RCC 7860 (cell line): ENCODE data around the gene KIAA0513.
"Not testable (repeated sequence)": the region's sequence is repeated elsewhere in the genome, so short reads cannot be mapped to it uniquely, and the experiment has no call there.

Source experiments
- DNase-seq: peaks from one replicate; pipeline ENCODE4 v3.0.0-alpha.2; 2015; ENCODE audit warnings: low spot score
- FAIRE-seq: peaks from 2 replicates; lab custom pipeline; 2012; peaks lifted over from hg19 to GRCh38; lab: Jason Lieb, UNC

The KIAA0513 gene

GRCh38 chr16:85028685-85029407 is 1.3 kb downstream of the KIAA0513 start:
- DNase-seq (no peak), FAIRE-seq (no peak)

- FAIRE-seq (no peak), DNase-seq (no peak)
Observed at GRCh38 chr16:85029408-85029784, 1.8 kb downstream of the KIAA0513 start.

- DNase-seq (no peak), FAIRE-seq (no peak)
Observed at GRCh38 chr16:85029981-85030401, 2.4 kb downstream of the KIAA0513 start.

DNA sequence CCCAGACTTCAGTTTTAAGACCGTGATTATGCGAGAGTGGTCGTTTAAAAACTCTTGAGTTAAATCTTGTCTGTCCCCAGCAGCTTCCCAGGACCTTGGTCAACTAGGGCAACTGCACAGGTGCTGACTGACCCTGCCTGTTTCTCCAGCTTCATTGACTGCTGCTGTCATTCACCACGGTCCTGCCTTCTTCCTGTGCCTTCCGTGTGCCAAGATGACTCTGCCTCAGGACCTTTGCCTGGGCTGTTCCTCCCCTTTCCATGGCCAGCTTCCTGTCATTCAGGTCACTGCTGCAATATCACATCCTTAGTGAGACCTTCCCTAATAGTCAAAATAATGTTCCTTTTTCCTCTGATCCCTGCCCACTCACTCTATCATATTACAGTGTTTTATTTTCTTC is 3.9 kb downstream of the KIAA0513 start:
- no peak for DNase-seq

GRCh38 chr16:85032187-85032586 is 4.6 kb downstream of the KIAA0513 start:
- DNase-seq, FAIRE-seq: not testable (repeated sequence)

More for the DNA sequence above, 3.9 kb downstream of the KIAA0513 start:
- FAIRE-seq, result no peak

DNA sequence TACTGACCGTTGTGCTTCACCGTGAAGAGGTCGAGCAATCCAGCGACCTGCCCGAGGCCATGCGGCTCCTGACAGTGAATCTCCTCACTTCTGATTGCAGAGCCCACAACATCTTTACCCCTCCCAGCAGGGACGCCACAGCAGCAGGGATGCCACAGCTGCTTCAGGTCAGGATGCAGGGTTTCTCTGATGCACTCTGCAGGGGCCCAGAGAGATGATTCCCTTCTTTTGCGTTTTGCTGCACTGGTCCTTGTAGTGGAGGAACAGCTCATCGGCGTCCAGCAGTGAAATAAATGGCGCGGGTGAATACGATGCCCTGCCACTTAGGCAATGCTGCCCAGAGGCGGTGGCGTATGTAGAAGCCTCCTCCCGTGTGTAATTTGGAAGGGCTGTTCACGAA is 5.6 kb downstream of the KIAA0513 start:
- FAIRE-seq (no peak), DNase-seq (no peak)

- DNase-seq (no peak), FAIRE-seq (no peak)
Observed at GRCh38 chr16:85034591-85035433, 7.2 kb downstream of the KIAA0513 start.

DNA sequence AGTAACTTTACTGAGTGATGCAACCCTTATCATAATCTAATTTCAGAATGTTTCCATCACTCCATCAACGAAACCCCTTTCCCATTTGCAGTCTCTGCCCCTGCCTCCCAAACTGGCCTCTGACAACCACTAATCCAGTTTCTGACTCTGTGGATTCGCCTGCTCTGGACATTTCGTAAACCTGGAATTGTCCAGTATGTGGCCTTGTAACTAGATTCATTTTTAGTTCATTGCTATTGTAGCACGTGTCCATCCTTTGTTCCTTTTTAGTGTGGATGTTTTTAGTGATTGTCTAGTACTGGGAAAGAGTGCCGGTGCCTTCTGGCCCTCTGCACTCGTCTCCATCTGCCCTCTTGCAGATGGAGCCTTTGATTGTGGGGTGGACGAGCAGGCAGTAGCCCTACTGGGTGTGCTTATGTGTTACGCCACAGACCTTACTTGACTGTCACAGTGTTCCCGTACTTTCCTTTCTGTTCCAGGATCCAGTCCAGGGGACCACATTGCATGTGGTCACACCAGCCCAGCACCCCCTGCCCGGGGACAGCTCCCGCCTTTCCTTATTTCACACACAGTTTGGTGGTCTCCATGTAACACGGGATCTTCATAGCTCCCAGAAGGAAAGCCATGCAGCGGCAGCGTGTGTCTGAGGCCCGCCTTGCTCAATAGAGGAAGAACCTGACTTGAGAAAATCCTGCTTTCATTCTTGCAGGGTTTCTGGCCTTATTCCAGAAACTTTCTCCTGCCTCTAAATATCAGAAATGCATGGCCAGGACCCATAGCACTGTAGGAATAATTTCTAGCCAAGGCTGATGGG is 8.8 kb downstream of the KIAA0513 start:
- DNase-seq, result no peak

GRCh38 chr16:85037050-85037410 is 9.4 kb downstream of the KIAA0513 start:
- peak; percentile 33 for DNase-seq
- FAIRE-seq, result no peak

More for the DNA sequence above, 8.8 kb downstream of the KIAA0513 start:
- no peak for FAIRE-seq

DNA sequence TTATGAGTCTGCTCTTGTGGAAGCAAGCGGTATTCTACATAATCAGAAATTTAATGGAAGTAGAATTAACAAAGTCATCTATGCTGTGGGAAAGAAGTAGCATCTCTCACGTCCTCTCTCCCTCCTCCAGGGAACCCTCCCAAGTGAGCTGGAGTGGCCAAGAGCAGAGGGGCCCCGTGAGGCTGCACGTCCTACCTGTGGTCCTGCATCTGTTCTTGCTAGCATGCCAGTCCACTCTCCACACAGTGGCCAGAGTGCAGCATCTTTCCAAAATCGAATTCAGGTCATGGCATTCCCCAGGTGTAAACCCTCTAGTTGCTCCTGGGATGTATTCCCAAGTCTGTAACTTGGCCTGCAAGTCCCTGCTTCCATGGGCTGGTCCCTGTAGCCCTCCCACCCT is 10.1 kb downstream of the KIAA0513 start:
- FAIRE-seq (no peak), DNase-seq (no peak)

DNA sequence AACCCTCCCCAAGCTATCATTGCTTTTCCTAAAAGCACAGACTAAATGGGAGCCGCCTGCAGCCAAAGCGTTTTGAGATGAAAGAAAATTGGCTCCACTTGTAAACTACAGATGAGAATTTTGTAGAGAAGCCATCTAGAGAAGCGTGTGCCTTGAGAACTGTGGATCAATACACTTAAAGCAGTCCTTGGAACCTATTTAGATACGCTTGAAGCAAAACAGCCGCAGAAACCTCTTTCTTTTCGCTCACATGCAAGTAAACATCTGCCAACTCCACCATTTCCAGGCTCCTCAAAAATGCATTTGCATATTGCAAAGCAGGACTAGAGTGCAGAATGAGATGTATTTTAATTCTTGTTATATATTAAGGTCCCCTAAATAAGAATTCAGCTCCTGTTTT is 13.1 kb downstream of the KIAA0513 start:
- DNase-seq (no peak), FAIRE-seq (no peak)

DNA sequence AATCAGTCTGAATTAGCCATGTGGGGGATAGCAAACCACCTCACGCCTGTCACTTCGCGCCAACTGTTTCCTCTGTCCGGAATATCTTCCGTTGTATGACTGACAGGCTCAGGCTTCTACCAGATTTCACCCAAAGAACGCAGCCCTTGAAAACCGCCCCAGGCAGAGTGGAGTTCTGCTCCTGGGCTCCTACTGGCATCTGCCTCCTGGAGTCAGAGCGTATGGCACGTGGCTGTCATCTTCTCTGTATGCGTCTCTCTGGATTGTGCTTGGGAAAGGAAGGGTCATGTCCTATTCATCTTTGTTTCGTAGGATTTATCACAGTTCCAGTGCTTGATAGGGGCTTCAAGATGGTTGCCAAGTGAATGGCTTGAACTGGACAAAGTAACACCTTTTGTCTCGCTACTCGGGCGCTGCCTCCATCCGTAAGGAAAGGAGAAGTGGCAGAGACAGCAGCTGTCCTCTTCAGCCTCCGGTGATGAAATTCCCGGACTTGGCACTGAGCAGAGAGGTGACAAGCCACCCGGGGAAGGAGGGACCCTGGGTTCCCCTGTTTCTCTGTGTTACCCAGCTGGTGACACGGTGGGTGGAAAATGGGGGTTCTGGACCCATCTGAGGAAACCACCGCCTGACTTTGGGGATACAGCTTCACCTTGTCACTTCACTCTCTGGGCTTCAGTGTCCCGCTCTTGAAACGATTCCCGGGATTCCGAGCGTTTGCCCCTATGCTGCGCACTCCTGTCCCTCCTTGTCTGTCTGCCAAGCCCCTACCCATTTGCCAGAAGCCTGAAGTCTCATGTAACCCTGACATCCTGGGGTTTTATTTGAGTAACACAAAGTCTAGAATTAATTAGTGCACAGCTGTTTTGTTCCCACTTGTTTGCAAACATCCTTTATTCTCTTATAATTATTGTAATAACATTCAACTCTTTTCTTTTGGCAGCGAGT is 13.9 kb downstream of the KIAA0513 start:
- no peak for DNase-seq
- FAIRE-seq, result no peak

DNA sequence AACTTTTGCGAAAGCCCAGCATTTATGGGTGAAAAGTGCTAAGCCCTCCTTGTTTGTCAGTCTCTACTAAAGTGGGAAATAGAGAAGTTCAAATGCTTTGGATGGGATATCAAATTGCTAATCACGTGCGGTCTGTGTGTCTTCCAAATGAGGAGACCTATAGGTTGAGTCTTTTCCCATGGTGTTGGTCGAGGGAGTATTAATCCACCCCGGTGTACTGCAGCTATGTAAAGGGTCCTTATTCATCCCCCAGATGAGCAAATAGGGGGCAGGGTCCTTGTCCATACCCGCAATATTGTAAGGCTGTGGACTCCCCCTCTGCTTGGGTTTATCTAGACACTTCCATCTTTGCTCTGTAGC is 14.6 kb downstream of the KIAA0513 start:
- DNase-seq (no peak), FAIRE-seq (no peak)

- DNase-seq, result no peak
- FAIRE-seq, result no peak
Observed at GRCh38 chr16:85042606-85043005, 15.0 kb downstream of the KIAA0513 start.

DNA sequence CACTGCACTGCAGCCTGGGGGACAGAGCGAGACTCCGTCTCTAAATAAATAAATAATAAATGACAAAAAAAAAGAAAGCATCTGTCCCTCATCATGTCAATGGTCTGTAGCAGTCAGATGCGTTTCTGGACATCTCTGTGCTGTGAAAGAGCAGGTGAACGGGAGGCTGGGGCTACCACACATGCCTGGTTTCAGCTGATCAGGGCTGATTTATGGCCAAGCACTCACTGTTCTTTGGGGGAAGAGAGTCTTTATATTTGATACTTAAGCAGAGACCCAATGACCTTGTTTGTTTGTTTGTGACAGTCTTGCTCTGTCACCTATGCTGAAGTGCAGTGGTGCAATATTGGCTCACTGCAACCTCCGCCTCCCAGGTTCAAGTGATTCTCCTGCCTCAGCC is 17.5 kb downstream of the KIAA0513 start:
- no peak for FAIRE-seq
- no peak for DNase-seq

GRCh38 chr16:85045641-85046471 is 18.3 kb downstream of the KIAA0513 start:
- DNase-seq, result no peak
- no peak for FAIRE-seq

DNA sequence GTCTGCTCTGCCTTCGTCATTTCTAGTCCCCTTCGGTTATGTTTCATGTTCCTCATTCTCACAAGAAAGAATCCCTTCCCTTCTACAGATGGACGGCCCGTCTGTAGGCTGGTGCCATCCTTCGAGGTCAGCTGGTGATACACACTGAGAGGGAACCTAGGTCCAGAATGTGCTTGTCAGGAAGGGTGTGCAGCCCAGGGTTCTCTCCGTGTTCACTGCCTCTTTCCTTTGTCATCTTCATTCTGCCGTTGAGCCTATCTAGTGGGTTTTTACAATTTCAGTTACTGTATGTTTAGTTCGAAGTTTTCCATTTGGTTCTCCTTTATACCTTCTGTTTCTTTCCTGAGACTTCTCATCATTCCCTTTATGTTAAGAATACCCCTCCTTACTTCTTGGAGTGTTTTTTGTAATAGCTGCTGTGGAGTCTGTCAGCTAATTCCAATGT is 18.9 kb downstream of the KIAA0513 start:
- DNase-seq (no peak), FAIRE-seq (no peak)

GRCh38 chr16:85046931-85047866 is 19.6 kb downstream of the KIAA0513 start:
- FAIRE-seq (no peak), DNase-seq (no peak)
